Germinal center (tissue), 1 donor: Measurements from ENCODE around the gene MARCHF10.

Experiments
- DNase-seq: peaks from one replicate; pipeline ENCODE4 v3.0.0; 2012; ENCODE audit warnings: mixed read lengths, low spot score

MARCHF10 gene

GRCh38 chr17:62676952-62677596 is 131.0 kb downstream of the MARCHF10 start:
- DNase-seq = no peak

DNA sequence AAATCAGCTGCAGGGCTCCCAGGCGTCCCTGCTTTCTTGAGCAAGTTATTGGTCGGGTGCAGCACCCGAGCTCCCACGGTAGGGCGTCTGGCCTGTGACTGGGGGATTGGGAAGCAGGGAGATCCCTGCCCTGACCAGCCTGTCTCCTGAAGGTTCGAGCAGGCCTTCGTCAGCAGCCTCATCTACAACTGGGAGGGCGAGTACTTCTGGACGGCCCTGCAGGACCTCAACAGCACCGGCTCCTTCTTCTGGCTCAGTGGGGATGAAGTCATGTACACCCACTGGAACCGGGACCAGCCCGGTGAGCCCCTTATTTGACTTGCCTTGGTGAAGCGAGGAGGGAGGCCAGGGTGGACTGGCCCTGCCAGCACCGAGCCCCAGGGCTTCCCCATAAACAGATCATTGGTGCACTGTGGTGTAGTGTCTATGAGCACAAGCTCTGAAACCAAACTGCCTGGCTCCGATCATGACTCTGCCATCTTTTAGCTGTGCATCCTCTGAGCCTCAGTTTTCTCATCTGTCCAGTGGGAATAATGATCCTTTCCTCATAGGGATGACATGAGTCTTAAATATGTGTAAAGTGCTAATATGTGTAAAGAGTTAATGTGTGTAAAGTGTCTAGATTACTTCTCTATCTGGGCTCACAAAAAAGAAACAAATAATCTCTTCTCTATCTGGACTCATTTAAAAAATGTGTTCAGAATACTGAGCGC is 131.7 kb downstream of the MARCHF10 start:
- no peak for DNase-seq

DNA sequence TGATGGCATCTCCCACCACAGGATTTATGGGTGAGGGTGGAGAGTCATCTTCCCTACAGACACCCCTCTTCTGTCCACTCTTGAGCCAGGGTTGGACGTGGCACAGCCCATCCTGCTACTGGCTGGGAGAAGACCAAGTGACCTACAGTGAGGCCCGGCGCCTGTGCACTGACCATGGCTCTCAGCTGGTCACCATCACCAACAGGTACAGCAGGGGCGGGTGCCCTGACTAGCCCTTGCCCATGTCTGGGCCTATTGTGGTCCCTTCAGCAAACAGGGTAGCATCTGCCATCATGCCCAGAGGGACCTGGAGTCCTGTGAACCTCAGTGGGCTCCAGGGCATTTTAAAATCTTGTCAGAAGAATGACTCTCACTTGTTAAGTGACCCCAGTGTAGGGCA is 132.4 kb downstream of the MARCHF10 start:
- no peak for DNase-seq

DNA sequence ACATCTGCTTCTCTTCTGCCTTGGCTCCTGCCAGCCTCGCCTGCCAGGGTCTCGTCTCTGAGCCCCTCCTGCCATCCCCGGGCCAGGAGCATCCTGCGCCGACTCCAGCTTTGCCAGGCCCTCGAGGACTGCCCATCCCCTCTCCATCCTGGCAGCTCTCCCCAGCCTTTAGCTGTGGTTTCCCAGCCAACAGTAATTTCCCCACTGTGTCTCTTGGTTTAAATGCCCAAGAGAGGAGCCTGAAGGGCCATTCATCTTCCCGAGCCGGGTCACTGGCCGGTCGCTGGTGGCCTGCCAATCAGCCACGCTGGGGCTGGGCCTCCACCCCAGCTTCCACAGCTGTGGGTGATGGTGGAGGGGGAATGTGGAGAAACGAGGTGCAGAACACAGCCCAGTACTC is 132.9 kb downstream of the MARCHF10 start:
- DNase-seq = no peak

DNA sequence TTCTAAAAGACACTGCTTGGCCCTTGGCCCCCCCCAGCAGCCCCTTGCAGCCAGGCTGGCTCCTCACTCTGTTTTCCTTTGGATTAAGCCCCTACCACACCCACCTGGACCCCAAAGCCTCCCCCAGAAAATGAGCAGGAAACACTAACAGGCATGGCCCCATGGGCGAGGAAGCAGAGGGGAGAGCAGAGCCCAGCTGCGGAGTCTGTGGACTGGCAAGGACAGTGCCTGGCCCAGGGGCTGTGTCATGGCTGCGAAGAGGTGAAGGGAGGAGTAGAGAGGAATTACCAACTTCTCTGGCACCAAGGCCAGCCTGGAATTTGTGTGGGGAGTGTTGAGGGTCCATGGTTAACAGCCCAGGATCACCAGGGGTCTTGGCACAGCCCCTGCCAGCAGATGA is 133.3 kb downstream of the MARCHF10 start:
- no peak for DNase-seq

DNA sequence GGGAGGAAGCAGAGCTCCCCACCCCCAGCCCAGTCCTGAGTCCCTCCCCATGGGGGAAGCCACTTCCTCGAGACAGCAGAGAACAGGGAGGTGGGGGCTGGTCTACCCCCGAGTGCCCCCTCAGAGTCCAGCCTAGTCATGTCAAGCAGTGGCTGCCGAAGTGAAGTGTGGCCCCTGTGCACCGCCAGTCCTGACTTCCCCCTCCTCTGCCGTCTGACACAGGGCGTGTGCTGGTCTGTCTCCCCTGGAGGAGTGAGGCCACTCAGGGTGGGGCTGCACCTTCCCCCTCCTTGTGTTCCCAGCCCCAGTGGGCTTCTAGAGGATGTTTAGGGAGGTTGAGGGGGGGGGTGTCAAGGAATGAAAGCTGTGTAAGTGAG is 133.8 kb downstream of the MARCHF10 start:
- no peak for DNase-seq

GRCh38 chr17:62673614-62674362 is 134.3 kb downstream of the MARCHF10 start:
- DNase-seq = no peak

DNA sequence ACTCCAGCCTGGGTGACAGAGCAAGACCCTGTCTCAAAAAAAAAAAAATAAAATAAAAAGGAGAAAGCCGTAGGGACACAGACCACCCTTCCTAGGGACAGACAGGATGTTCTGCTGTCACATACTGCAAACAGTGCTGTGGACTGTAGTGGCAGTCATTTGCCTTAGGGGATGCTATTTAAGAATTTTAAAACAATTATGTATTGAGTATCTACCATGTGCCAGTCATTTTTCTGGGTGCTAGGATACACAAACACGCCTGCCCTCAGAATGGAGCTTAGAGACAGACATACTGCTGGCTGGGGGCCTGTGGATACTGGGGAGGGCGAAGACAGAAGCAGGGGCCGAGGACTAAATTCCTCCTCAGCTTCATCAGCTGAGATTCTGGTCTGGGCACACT is 135.2 kb downstream of the MARCHF10 start:
- DNase-seq = no peak

- no peak for DNase-seq
Observed at GRCh38 chr17:62671553-62671952, 136.6 kb downstream of the MARCHF10 start.

DNA sequence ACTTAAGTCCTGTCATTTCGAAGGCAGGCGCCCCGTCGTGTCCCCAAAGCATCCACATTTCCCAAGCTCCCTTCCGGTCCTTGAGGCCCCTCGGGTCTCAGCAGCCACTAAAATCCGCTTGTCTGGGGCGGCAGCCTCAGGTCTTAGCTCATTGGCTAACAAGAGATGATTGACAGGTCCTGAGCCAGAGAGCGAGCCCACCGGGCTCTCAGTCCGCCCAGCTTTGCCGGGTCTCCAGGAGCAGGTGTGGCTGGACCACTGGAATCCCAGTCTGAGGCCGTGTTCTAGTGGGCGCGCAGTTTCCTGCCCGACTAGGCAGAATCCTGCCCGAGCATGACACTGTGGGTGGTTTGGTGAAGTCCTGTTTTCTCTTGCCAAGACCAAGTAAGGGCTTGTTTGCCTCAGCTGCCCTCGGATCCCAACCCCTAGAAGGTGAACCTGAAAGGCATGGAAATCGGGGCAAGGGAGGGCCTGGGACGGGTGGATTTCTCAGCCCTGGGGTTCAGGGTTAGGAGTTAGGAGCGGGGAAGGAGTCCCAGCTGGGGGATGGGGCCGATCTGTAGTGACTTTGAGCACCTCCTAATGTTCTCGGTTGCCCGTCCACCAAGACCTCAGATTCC is 137.8 kb downstream of the MARCHF10 start:
- DNase-seq = no peak

DNA sequence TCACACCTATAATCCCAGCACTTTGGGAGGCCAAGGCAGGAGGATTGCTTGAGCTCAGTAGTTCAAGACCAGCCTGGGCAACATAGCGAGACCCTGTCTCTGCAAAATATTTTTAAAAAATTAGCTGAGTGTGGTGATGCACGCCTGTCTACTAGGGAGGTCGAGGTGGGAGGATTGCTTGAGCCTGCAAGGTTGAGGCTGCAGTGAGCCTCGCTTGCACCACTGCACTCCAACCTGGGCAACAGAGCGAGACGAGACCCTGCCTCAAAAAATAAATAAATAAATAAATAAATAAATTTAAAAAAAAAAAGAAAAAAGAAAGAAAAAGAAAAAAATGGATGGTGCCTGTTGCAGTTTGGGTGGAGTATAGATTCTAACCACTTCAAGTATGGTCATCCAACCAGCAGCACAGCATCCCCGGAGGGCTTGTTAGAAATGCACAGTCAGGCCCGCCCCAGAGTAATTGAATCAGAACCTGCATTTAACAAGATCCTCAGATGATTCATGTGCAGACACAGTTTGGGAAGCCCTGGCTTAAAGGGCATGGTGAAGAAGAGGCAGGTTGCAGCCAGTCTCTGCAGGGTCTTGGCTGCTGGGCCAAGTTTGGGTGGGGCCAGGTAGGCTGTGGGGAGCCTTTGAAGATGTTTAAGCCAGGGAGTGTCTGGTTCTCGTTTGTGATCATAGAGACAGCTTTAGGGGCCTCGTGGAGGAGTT is 139.9 kb downstream of the MARCHF10 start:
- DNase-seq = no peak

GRCh38 chr17:62666801-62667591 is 141.1 kb downstream of the MARCHF10 start:
- DNase-seq = no peak

DNA sequence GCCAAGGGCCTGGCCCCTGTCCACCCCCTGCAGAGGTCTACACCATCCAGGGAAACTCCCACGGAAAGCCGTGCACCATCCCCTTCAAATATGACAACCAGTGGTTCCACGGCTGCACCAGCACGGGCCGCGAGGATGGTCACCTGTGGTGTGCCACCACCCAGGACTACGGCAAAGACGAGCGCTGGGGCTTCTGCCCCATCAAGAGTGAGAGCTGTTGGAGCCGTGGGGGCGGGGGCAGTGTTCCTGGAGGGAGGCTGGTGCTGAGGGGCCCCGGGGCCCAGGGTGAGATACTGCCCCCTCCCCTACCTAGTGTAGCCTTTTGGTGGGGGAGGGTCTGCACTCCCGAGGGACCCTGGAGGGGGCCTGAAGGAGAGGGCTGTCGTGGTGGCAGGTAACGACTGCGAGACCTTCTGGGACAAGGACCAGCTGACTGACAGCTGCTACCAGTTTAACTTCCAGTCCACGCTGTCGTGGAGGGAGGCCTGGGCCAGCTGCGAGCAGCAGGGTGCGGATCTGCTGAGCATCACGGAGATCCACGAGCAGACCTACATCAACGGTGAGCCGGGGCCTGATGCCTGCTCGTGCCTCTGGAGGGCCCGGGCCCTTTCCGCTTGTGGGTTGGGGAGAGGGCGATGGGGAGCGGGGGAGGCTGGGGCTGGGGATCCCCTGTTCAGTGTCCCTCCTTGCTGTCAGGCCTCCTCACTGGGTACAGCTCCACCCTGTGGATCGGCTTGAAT is 141.9 kb downstream of the MARCHF10 start:
- DNase-seq = no peak

- DNase-seq = no peak
Observed at GRCh38 chr17:62665599-62665998, 142.5 kb downstream of the MARCHF10 start.

GRCh38 chr17:62664336-62665120 is 143.6 kb downstream of the MARCHF10 start:
- DNase-seq = no peak

DNA sequence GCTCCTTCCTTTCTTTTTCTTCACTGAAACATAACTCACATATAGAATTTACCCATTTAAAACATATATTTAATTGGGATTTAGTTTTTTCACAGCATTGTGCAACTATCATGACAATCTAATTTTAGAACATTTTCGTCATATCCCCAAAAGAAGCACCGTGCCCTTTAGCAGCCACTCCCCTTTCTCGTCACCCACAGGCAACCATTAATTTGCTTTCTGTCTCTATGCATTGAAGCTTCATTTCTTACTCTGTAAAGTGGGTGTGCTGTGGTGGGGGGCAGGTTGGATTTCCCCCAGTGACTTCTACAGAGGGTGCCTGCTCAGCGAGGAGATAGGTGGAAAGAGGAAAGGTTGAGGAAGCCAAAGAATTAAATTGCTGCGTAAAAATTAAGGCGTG is 144.8 kb downstream of the MARCHF10 start:
- no peak for DNase-seq

DNA sequence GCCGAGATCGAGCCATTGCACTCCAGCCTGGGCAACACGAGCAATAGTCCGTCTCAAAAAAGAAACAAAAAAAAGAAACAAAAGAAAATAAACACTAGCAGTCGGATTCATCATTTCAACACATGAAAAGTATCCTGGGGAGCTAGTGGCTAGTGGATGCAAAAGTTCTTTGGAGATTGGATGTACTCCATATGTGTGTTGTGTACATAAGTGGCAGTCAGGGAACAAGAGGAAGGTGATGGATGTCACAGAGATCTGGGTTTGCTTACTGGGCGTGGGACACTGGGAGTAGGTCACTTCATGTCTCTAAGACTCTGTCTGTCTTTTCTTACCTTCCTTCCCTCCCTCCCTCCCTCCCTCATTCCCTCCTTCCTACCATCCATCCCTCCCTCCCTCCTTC is 145.3 kb downstream of the MARCHF10 start:
- DNase-seq = no peak

DNA sequence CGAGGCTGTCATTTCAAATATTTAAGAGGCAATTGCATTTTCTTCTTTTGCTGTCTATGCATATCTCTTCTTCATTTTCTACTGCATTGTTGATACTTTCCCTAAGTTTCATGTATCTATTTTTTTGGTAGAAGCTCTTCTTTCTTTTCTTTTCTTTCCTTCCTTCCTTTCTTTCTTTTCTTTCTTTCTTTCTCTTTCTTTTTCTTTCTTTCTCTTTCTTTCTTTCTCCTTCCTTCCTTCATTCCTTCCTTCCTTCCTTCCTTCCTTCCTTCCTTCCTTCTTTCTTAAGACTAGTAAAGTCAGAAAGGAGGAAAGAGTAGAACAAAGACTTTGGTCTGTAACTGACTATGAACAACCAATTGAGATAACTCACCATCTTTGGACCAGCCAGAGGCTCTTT is 146.8 kb downstream of the MARCHF10 start:
- no peak for DNase-seq

DNA sequence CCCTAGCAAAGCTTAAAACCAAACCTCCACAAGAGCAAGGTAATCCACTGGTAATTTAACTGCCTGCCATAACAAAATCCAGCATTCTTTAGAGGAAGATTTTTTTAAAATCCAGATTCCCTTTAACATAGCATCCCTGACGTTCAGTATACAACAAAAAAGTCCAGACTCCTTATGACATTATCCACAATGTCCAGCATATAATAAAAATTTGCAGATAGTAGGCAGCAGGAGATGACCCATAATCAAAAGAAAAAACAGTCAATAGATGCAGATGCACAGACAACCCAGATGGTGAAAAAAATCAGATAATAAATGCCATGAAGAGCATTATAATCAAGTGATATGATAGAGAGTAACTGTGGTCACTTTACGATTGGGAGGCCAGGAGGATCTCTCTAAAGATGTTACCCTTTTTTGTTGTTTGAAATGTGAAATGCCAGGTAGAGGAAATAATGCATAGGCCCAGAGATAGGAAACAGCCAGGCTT is 147.4 kb downstream of the MARCHF10 start:
- no peak for DNase-seq
